ENCODE measurements around the gene HCAR3.
"Not testable (repeated sequence)": the region's sequence is repeated elsewhere in the genome, so short reads cannot be mapped to it uniquely, and the experiment has no call there.

Gene HCAR3

GRCh38 chr12:122716658-122717057, at the start of gene HCAR3:
Gene HCAR3, minus strand, starts transcription at chr12:122716811. Its CDS starts 74 bp downstream, at chr12:122716737.
- not testable (repeated sequence) for DNase-seq (ENCODE audit: low spot score)

- DNase-seq (ENCODE audit: low spot score), result no peak
Measured at GRCh38 chr12:122757568-122757967, 41.0 kb upstream of the HCAR3 start.

- DNase-seq (ENCODE audit: low spot score), result no peak
Measured at GRCh38 chr12:122754790-122755189, 38.2 kb upstream of the HCAR3 start.

GRCh38 chr12:122753319-122753650, 36.7 kb upstream of the HCAR3 start:
- no peak for DNase-seq (ENCODE audit: low spot score)

- DNase-seq (ENCODE audit: low spot score), result peak; percentile 96
Measured at GRCh38 chr12:122752464-122753318, 36.1 kb upstream of the HCAR3 start, which contains the start of gene DENR. Gene DENR, plus strand, starts transcription at chr12:122752824. Its CDS starts 878 bp downstream, at chr12:122753702.

- not testable (repeated sequence) for DNase-seq (ENCODE audit: low spot score)
Measured at GRCh38 chr12:122750781-122751515, 34.3 kb upstream of the HCAR3 start.

GRCh38 chr12:122749569-122750332, 33.1 kb upstream of the HCAR3 start:
- peak; percentile 29 for DNase-seq (ENCODE audit: low spot score)

- DNase-seq (ENCODE audit: low spot score), result no peak
Measured at GRCh38 chr12:122747224-122748135, 30.9 kb upstream of the HCAR3 start.

GRCh38 chr12:122743895-122744525, 27.4 kb upstream of the HCAR3 start:
- DNase-seq (ENCODE audit: low spot score), result no peak

- DNase-seq (ENCODE audit: low spot score), result no peak
Measured at GRCh38 chr12:122740351-122740750, 23.7 kb upstream of the HCAR3 start.

- DNase-seq (ENCODE audit: low spot score), result peak; percentile 55
Measured at GRCh38 chr12:122738571-122738970, 22.0 kb upstream of the HCAR3 start.

GRCh38 chr12:122732611-122733010, 16.0 kb upstream of the HCAR3 start:
- no peak for DNase-seq (ENCODE audit: low spot score)

GRCh38 chr12:122732170-122732569, 15.6 kb upstream of the HCAR3 start:
- DNase-seq (ENCODE audit: low spot score), result no peak

GRCh38 chr12:122730215-122731014, 13.8 kb upstream of the HCAR3 start, which contains the start of gene HCAR1:
Gene HCAR1, minus strand, starts transcription at chr12:122730844. Its CDS starts 505 bp downstream, at chr12:122730339.
- DNase-seq (ENCODE audit: low spot score), result no peak

- no peak for DNase-seq (ENCODE audit: low spot score)
Measured at GRCh38 chr12:122729583-122730214, 13.1 kb upstream of the HCAR3 start.

GRCh38 chr12:122726080-122726558, 9.5 kb upstream of the HCAR3 start:
- DNase-seq (ENCODE audit: low spot score), result peak; percentile 59

GRCh38 chr12:122725452-122726079, 9.0 kb upstream of the HCAR3 start:
- no peak for DNase-seq (ENCODE audit: low spot score)

GRCh38 chr12:122724641-122725243, 8.1 kb upstream of the HCAR3 start:
- DNase-seq (ENCODE audit: low spot score), result no peak
